ENCODE data around the gene TCN2. TPM values are rescaled to one million over a fixed set of nuclear protein-coding genes. Genes with fewer than 3 reads are reported as not detected.

The TCN2 gene
- total RNA-seq, 1 experiment from 2014 or later: 2.2 TPM

DNA sequence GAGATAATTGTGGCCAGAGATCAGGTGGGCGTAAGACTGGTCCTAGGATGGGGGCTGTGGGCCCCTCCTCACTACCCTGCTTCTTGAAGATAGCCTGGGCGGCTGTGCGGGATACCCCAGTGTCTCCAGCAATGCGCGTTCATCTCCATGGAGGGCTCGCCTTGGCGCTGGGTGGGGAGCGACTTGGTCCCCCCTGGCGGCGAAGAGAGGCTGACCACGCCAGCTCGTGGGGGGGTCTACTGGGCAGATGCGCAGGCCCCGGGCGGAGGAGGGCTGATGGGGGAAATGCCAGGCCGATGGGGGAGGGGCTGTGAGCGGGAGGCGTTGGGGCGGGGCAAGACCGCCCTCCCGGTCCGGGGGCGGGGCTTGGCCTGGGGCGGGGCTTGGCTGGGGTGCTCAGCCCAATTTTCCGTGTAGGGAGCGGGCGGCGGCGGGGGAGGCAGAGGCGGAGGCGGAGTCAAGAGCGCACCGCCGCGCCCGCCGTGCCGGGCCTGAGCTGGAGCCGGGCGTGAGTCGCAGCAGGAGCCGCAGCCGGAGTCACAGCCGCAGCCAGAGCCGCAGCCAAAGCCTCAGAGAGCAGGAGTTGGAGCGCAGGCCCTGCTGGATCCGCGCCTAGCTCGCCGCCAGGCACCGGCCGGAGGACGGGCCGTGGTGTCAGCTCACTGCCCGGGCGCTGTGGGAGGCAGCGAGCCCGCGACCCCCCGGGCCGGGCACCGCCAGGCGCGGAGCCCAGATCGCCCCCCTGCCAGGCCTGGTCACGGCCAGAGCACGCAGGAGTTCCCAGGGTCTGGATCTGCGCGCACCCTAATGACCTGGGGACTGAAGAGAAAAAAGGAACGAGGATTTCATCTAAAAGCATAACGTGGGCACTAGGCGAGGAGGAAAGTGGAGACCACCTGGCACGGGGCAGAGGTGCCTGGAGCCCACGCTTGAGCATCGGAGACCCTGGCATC is 28.6 kb downstream of the TCN2 start, which contains the start of gene SLC35E4:
Gene SLC35E4, plus strand, starts transcription at position 509 of the 953 bp plus-strand sequence. CDS start 670 bp downstream, outside the sequence.
- peak; percentile 60 for DNase-seq (ENCODE audit: low read depth, low spot score)
- ChIA-PET RAD21 (ENCODE audit: low non-redundant PET in 1 of 2, low total read pairs in 2 of 2, uncharacterized antibody in 2 of 2, unreplicated experiment in 2 of 2) (interaction anchor here (1.6 to 2.1 kb wide), 3 partner anchors 117 to 119 kb away, joined by 4 to 27 read pairs (median 16); no protein-coding TSS in a partner anchor), CTCF (interaction anchor here (0.7 to 3.8 kb wide), 16 partner anchors 8 to 284 kb away, joined by 3 to 95 read pairs (median 5); partner anchors contain the start of gene TCN2), POLR2A (interaction anchor here (1.1 to 2.2 kb wide), 5 partner anchors 13 to 119 kb away, joined by 3 to 15 read pairs (median 3); no protein-coding TSS in a partner anchor)
- intact Hi-C loops (cut with micrococcal nuclease): loop anchor here (10.0 kb wide), 1 partner anchor 289 kb away; no protein-coding TSS in a partner anchor
- Histone ChIP-seq H3K4me3 (replicated peaks in 1 of 2; ENCODE audit: low read depth in 1 of 2, low read length in 2 of 2) (peak within 1 kb of the TSS; percentile 51 to 63), H3K79me2 (ENCODE audit: insufficient read depth, low read length) (peaks cover 18% of the 10 kb centered on the region; the same call in 1 of the 2 replicates), H3K36me3 (ENCODE audit: control insufficient read depth in 1 of 2, insufficient read depth in 2 of 2, low read length in 2 of 2) (no peaks in the 10 kb centered on the region), H3K27me3 (ENCODE audit: insufficient read depth, low read length) (no peaks in the 10 kb centered on the region), H3K9me3 (ENCODE audit: control insufficient read depth in 1 of 2, insufficient read depth in 1 of 2, low read depth in 1 of 2, low read length in 2 of 2) (no peaks in the 10 kb centered on the region), H3K9me2 (ENCODE audit: insufficient read depth) (no peaks in the 10 kb centered on the region), H3K27ac (ENCODE audit: low read depth, low read length) (peak within 1 kb of the TSS; percentile 87), H3K9ac (ENCODE audit: low read length) (peak within 1 kb of the TSS; percentile 78), H3K4me2 (ENCODE audit: low read length) (peak within 1 kb of the TSS; percentile 79), H3K4me1 (ENCODE audit: control insufficient read depth in 1 of 2, insufficient read depth in 2 of 2, low read length in 2 of 2) (peaks cover 17 to 29% of the 10 kb centered on the region in 2 experiments), H4K20me1 (ENCODE audit: insufficient read depth) (no peaks in the 10 kb centered on the region), H2AFZ (ENCODE audit: low read depth, low read length, poor library complexity, severe bottlenecking) (no peak within 1 kb of the TSS)
- no TSS peak for BruUV-seq (replicated peaks)
- ATAC-seq: peak; percentile 88
- TF ChIP-seq POLR2AphosphoS5 (IDR thresholded peaks at IDR 0.05; ENCODE audit: low read depth, low read length) (peak; percentile 82), POLR2A (IDR thresholded peaks at IDR 0.05; ENCODE audit: borderline replicate concordance, extremely low read depth, insufficient read depth, insufficient read length) (no peak), RAD21 (IDR thresholded peaks at IDR 0.05; ENCODE audit: low read depth) (no peak), YY1 (IDR thresholded peaks at IDR 0.05; ENCODE audit: extremely low read depth, insufficient replicate concordance, low read depth, low read length) (no peak), EGR1 (IDR thresholded peaks at IDR 0.05; ENCODE audit: low read depth) (peak; percentile 74), TCF7L2 (IDR thresholded peaks at IDR 0.05; ENCODE audit: borderline replicate concordance, extremely low read depth, insufficient read depth, insufficient read length) (no peak), ZFX (IDR thresholded peaks at IDR 0.05) (0 out of 2 replicates have a peak, but pooled peaks have one; percentile 36), EZH2 (IDR thresholded peaks at IDR 0.05) (no peak), SIN3A (IDR thresholded peaks at IDR 0.05; ENCODE audit: low read depth) (no peak), CEBPB (IDR thresholded peaks at IDR 0.05; ENCODE audit: low read depth) (no peak), JUND (IDR thresholded peaks at IDR 0.05) (no peak), SRF (IDR thresholded peaks at IDR 0.05; ENCODE audit: low read depth) (no peak), ELF1 (IDR thresholded peaks at IDR 0.05; ENCODE audit: borderline replicate concordance, low read depth) (no peak), ZNF274 (IDR thresholded peaks at IDR 0.05; ENCODE audit: low read depth, low read length) (no peak), CBX3 (IDR thresholded peaks at IDR 0.05; ENCODE audit: low read depth) (no peak), FOSL1 (IDR thresholded peaks at IDR 0.05; ENCODE audit: low read depth) (no peak), EZH2phosphoT487 (IDR thresholded peaks at IDR 0.05; ENCODE audit: borderline replicate concordance) (no peak), SP1 (IDR thresholded peaks at IDR 0.05; ENCODE audit: low read depth) (no peak)
- TF ChIP-seq, protein P1, sequence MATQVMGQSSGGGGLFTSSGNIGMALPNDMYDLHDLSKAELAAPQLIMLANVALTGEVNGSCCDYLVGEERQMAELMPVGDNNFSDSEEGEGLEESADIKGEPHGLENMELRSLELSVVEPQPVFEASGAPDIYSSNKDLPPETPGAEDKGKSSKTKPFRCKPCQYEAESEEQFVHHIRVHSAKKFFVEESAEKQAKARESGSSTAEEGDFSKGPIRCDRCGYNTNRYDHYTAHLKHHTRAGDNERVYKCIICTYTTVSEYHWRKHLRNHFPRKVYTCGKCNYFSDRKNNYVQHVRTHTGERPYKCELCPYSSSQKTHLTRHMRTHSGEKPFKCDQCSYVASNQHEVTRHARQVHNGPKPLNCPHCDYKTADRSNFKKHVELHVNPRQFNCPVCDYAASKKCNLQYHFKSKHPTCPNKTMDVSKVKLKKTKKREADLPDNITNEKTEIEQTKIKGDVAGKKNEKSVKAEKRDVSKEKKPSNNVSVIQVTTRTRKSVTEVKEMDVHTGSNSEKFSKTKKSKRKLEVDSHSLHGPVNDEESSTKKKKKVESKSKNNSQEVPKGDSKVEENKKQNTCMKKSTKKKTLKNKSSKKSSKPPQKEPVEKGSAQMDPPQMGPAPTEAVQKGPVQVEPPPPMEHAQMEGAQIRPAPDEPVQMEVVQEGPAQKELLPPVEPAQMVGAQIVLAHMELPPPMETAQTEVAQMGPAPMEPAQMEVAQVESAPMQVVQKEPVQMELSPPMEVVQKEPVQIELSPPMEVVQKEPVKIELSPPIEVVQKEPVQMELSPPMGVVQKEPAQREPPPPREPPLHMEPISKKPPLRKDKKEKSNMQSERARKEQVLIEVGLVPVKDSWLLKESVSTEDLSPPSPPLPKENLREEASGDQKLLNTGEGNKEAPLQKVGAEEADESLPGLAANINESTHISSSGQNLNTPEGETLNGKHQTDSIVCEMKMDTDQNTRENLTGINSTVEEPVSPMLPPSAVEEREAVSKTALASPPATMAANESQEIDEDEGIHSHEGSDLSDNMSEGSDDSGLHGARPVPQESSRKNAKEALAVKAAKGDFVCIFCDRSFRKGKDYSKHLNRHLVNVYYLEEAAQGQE (IDR thresholded peaks at IDR 0.05; ENCODE audit: low read depth): no peak
- TF ChIP-seq, protein P2, sequence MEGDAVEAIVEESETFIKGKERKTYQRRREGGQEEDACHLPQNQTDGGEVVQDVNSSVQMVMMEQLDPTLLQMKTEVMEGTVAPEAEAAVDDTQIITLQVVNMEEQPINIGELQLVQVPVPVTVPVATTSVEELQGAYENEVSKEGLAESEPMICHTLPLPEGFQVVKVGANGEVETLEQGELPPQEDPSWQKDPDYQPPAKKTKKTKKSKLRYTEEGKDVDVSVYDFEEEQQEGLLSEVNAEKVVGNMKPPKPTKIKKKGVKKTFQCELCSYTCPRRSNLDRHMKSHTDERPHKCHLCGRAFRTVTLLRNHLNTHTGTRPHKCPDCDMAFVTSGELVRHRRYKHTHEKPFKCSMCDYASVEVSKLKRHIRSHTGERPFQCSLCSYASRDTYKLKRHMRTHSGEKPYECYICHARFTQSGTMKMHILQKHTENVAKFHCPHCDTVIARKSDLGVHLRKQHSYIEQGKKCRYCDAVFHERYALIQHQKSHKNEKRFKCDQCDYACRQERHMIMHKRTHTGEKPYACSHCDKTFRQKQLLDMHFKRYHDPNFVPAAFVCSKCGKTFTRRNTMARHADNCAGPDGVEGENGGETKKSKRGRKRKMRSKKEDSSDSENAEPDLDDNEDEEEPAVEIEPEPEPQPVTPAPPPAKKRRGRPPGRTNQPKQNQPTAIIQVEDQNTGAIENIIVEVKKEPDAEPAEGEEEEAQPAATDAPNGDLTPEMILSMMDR (IDR thresholded peaks at IDR 0.05 in 2 of 3, conservative IDR thresholded peaks at IDR 0.05 in 1 of 3; ENCODE audit: borderline replicate concordance in 1 of 3, insufficient read depth in 1 of 3, low read depth in 2 of 3, low read length in 2 of 3): peak in 1 of 3 experiments; percentile 21; a peak in 1 of 6 replicates
- TF ChIP-seq, protein P3, sequence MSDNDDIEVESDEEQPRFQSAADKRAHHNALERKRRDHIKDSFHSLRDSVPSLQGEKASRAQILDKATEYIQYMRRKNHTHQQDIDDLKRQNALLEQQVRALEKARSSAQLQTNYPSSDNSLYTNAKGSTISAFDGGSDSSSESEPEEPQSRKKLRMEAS (IDR thresholded peaks at IDR 0.05): no peak
- TF ChIP-seq, protein P4, sequence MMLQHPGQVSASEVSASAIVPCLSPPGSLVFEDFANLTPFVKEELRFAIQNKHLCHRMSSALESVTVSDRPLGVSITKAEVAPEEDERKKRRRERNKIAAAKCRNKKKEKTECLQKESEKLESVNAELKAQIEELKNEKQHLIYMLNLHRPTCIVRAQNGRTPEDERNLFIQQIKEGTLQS (IDR thresholded peaks at IDR 0.05): no peak

Data from HCT116 (cell line).